HCT116 (cell line): ENCODE data around the gene TNRC6B. TPM values are rescaled to one million over a fixed set of nuclear protein-coding genes. Genes with fewer than 3 reads are reported as not detected.

Source experiments
- ATAC-seq: fragments of 200-7000 bp; cut with Tn5 transposase; 2 replicates; pipeline ENCODE4 v1.9.1; 2020; ENCODE audit warnings: mild to moderate bottlenecking, moderate library complexity
- BruUV-seq: library from RNA; stranded (reverse); fragments of 400-500 nt; replicated peaks from 2 replicates; lab custom pipeline; 2021; lab: Mats Ljungman, UMichigan
- CTCF ChIA-PET: fragments of 300-600 bp; sonication (Branson Sonifier 250); formaldehyde crosslinking; loops from one replicate; lab custom pipeline; 2021; ENCODE audit warnings: antibody characterized with exemption; lab: Charles Lee
- POLR2A ChIA-PET: fragments of 300-600, 350-600 bp; sonication (Branson Sonifier 250); formaldehyde crosslinking; loops from one replicate; lab custom pipeline; 2021; ENCODE audit warnings: antibody characterized with exemption; lab: Charles Lee
- RAD21 ChIA-PET, 2 experiments: fragments of 300-600 bp; sonication (Branson Sonifier 250); formaldehyde crosslinking; loops; one replicate each; lab custom pipeline; 2023; ENCODE audit warnings: low total read pairs in 2 of 2; ENCODE audit not compliant: uncharacterized antibody in 2 of 2, unreplicated experiment in 2 of 2, low non-redundant PET in 1 of 2; lab: Charles Lee
- DNase-seq: peaks from one replicate; pipeline ENCODE4 v3.0.0-alpha.2; 2010; ENCODE audit warnings: low read depth, low spot score
- H2AFZ ChIP-seq: fragments of 200-600 bp; shearing (Covaris generic), sonication (generic); 2 replicates; pipeline ENCODE4 v1.6.1; 2017; ENCODE audit warnings: low read depth, mixed run types, mixed read lengths, antibody characterized with exemption, low read length; ENCODE audit not compliant: poor library complexity, severe bottlenecking
- H3K27ac ChIP-seq: 2 replicates; pipeline ENCODE4 v1.5.1; 2012; ENCODE audit warnings: low read depth, low read length
- H3K27me3 ChIP-seq: fragments of 200-600 bp; sonication (generic); 2 replicates; pipeline ENCODE4 v1.6.1; 2016; ENCODE audit warnings: mixed run types, low read length, mixed read lengths; ENCODE audit not compliant: insufficient read depth
- H3K36me3 ChIP-seq, 2 experiments: fragments of 200-500 bp in 1 of 2; fragments of 200-600 bp in 1 of 2; sonication (Bioruptor generic) in 1 of 2; sonication (generic) in 1 of 2; 2 replicates each; pipeline versions ENCODE4 v1.5.1 to v1.6.1; 2014 to 2016; ENCODE audit warnings: low read length in 2 of 2, inconsistent platforms in 1 of 2, mixed read lengths in 1 of 2, mixed run types in 1 of 2; ENCODE audit not compliant: insufficient read depth in 2 of 2, control insufficient read depth in 1 of 2
- H3K4me1 ChIP-seq, 2 experiments: fragments of 200-600 bp in 1 of 2; sonication (generic) in 1 of 2; 2 replicates each; pipeline versions ENCODE4 v1.5.1 to v1.6.1; 2012 to 2017; ENCODE audit warnings: low read length in 2 of 2, inconsistent platforms in 1 of 2, mild to moderate bottlenecking in 1 of 2, mixed read lengths in 1 of 2, mixed run types in 1 of 2, moderate library complexity in 1 of 2; ENCODE audit not compliant: insufficient read depth in 2 of 2, control insufficient read depth in 1 of 2
- H3K4me2 ChIP-seq: fragments of 200-600 bp; sonication (generic); 2 replicates; pipeline ENCODE4 v1.6.1; 2017; ENCODE audit warnings: mixed run types, low read length, mixed read lengths
- H3K4me3 ChIP-seq, 2 experiments: fragments of 200-600 bp in 1 of 2; sonication (generic) in 1 of 2; replicated peaks in 1 of 2; 2 replicates each; pipeline ENCODE4 v1.5.1; 2011 to 2016; ENCODE audit warnings: low read length in 2 of 2, control low read depth in 1 of 2, low read depth in 1 of 2, mild to moderate bottlenecking in 1 of 2, mixed read lengths in 1 of 2, mixed run types in 1 of 2
- H3K79me2 ChIP-seq: fragments of 200-600 bp; sonication (generic); 2 replicates; pipeline ENCODE4 v1.6.1; 2017; ENCODE audit warnings: mild to moderate bottlenecking, mixed run types, low read length, moderate library complexity, mixed read lengths; ENCODE audit not compliant: insufficient read depth
- H3K9ac ChIP-seq: fragments of 200-600 bp; sonication (generic); 2 replicates; pipeline ENCODE4 v1.6.1; 2016; ENCODE audit warnings: low read length, mixed read lengths
- H3K9me2 ChIP-seq: fragments of 200-600 bp; sonication (generic), shearing (Covaris generic); 2 replicates; pipeline ENCODE4 v1.6.1; 2017; ENCODE audit warnings: mixed run types, mild to moderate bottlenecking, moderate library complexity; ENCODE audit not compliant: insufficient read depth
- H3K9me3 ChIP-seq, 2 experiments: fragments of 200-500 bp in 1 of 2; fragments of 200-600 bp in 1 of 2; sonication (Bioruptor generic) in 1 of 2; sonication (generic) in 1 of 2; 2 replicates each; pipeline ENCODE4 v1.6.1; 2014 to 2017; ENCODE audit warnings: low read length in 2 of 2, mixed read lengths in 2 of 2, inconsistent platforms in 1 of 2, low read depth in 1 of 2, mild to moderate bottlenecking in 1 of 2, mixed run types in 1 of 2, moderate library complexity in 1 of 2; ENCODE audit not compliant: control insufficient read depth in 1 of 2, insufficient read depth in 1 of 2
- H4K20me1 ChIP-seq: fragments of 200-600 bp; sonication (generic), shearing (Covaris generic); 2 replicates; pipeline ENCODE4 v1.6.1; 2017; ENCODE audit warnings: mixed run types, mild to moderate bottlenecking, moderate library complexity; ENCODE audit not compliant: insufficient read depth
- CBX3 ChIP-seq: IDR thresholded peaks from 2 replicates; pipeline ENCODE4 v1.6.1; 2012; ENCODE audit warnings: low read depth
- CEBPB ChIP-seq: IDR thresholded peaks from 2 replicates; pipeline ENCODE4 v1.6.1; 2012; ENCODE audit warnings: low read depth
- ELF1 ChIP-seq: IDR thresholded peaks from 2 replicates; pipeline ENCODE4 v1.6.1; 2012; ENCODE audit warnings: low read depth, borderline replicate concordance
- EZH2phosphoT487 ChIP-seq: fragments of 200-600 bp; IDR thresholded peaks from 2 replicates; pipeline ENCODE4 v1.6.1; 2018; ENCODE audit warnings: antibody characterized with exemption, borderline replicate concordance
- JUND ChIP-seq: IDR thresholded peaks from 2 replicates; pipeline ENCODE4 v1.6.1; 2012
- POLR2A ChIP-seq: IDR thresholded peaks from 2 replicates; pipeline ENCODE4 v1.7.0; 2011; ENCODE audit warnings: borderline replicate concordance; ENCODE audit not compliant: insufficient read depth, insufficient read length; ENCODE audit errors: extremely low read depth
- POLR2AphosphoS5 ChIP-seq: IDR thresholded peaks from 2 replicates; pipeline ENCODE4 v1.6.1; 2011; ENCODE audit warnings: mild to moderate bottlenecking, low read depth, low read length, moderate library complexity
- TCF7L2 ChIP-seq: IDR thresholded peaks from 2 replicates; pipeline ENCODE4 v1.7.0; 2011; ENCODE audit warnings: borderline replicate concordance, inconsistent platforms; ENCODE audit not compliant: insufficient read depth, insufficient read length; ENCODE audit errors: extremely low read depth
- YY1 ChIP-seq: IDR thresholded peaks from 2 replicates; pipeline ENCODE4 v1.6.1; 2011; ENCODE audit warnings: low read length, low read depth, moderate library complexity, mild to moderate bottlenecking; ENCODE audit not compliant: insufficient replicate concordance; ENCODE audit errors: extremely low read depth
- ZFX ChIP-seq: fragments of 450-650 bp; IDR thresholded peaks from 2 replicates; pipeline ENCODE4 v1.6.1; 2017
- intact Hi-C: fragments of 100-400 bp; cut with micrococcal nuclease; formaldehyde crosslinking; loops from 2 replicates; pipeline ENCODE4 v1.10.0; 2022
- total RNA-seq: library from RNA; stranded (reverse); gene quantifications from one replicate; pipeline ENCODE4 v1.2.1, GENCODE V29; 2021; ENCODE audit not compliant: unreplicated experiment
- TF ChIP-seq, protein P1 (sequence below): IDR thresholded peaks from 2 replicates; pipeline ENCODE4 v1.6.1; 2012
- TF ChIP-seq, protein P2 (sequence below): IDR thresholded peaks from 2 replicates; pipeline ENCODE4 v1.6.1; 2011; ENCODE audit warnings: mild to moderate bottlenecking, low read length, moderate library complexity; ENCODE audit not compliant: insufficient replicate concordance; ENCODE audit errors: extremely low read depth

Gene TNRC6B
- total RNA-seq, 1 experiment from 2014 or later = 29.8 TPM

DNA sequence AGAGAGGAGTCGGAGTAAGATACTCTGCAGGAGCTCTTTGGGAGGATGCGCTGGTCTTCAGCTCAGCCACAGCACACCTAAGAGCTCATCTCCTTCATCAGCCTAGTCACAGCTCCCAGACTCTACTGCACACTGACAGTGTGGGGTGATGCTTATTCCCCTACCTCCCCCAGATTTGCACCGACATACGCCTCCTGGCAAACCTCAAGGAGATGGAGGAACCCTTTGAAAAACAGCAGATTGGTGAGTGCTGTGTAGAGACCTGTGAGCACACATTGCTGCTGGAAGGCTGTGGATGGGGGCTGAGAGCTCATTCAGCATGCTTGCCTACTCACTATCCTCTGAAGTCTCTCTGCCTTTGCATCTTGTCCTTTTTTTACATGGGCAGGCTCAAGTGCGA lies 183.4 kb downstream of the TNRC6B start:
- intact Hi-C loops = no loop called here
- ChIA-PET CTCF (no interaction called here), POLR2A (no interaction called here), RAD21 (no interaction called here)
- H3K4me3 ChIP-seq = no peak overlapping the region
- H3K27ac ChIP-seq = no peak overlapping the region
- no peak overlapping the region for H2AFZ ChIP-seq
- no peaks in the 10 kb centered on the region for H3K9me3 ChIP-seq
- DNase-seq = no peak
- H3K9ac ChIP-seq = no peak overlapping the region
- no peaks in the 10 kb centered on the region for H3K4me1 ChIP-seq
- H4K20me1 ChIP-seq = no peaks in the 10 kb centered on the region
- H3K36me3 ChIP-seq = peaks cover 61 to 79% of the 10 kb centered on the region in 2 experiments
- H3K27me3 ChIP-seq = no peaks in the 10 kb centered on the region
- no TSS peak for BruUV-seq
- no peak for ATAC-seq
- no peak overlapping the region for H3K4me2 ChIP-seq
- no peaks in the 10 kb centered on the region for H3K9me2 ChIP-seq
- no peaks in the 10 kb centered on the region; the same call in 1 of the 2 replicates for H3K79me2 ChIP-seq
- TF ChIP-seq YY1 = no peak
- no peak for TF ChIP-seq CEBPB
- no peak for TF ChIP-seq TCF7L2
- TF ChIP-seq EZH2phosphoT487 = no peak
- no peak for TF ChIP-seq POLR2AphosphoS5
- TF ChIP-seq ELF1 = no peak
- TF ChIP-seq, protein P1, sequence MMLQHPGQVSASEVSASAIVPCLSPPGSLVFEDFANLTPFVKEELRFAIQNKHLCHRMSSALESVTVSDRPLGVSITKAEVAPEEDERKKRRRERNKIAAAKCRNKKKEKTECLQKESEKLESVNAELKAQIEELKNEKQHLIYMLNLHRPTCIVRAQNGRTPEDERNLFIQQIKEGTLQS = no peak
- TF ChIP-seq POLR2A = no peak
- TF ChIP-seq, protein P2, sequence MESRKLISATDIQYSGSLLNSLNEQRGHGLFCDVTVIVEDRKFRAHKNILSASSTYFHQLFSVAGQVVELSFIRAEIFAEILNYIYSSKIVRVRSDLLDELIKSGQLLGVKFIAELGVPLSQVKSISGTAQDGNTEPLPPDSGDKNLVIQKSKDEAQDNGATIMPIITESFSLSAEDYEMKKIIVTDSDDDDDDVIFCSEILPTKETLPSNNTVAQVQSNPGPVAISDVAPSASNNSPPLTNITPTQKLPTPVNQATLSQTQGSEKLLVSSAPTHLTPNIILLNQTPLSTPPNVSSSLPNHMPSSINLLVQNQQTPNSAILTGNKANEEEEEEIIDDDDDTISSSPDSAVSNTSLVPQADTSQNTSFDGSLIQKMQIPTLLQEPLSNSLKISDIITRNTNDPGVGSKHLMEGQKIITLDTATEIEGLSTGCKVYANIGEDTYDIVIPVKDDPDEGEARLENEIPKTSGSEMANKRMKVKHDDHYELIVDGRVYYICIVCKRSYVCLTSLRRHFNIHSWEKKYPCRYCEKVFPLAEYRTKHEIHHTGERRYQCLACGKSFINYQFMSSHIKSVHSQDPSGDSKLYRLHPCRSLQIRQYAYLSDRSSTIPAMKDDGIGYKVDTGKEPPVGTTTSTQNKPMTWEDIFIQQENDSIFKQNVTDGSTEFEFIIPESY = no peak
- no peak for TF ChIP-seq JUND
- no peak for TF ChIP-seq CBX3
- no peak for TF ChIP-seq ZFX
